ENCODE data around the gene CASS4. TPM values are rescaled to one million over a fixed set of nuclear protein-coding genes. Genes with fewer than 3 reads are reported as not detected.

The CASS4 gene
- total and polyA plus RNA-seq, 7 experiments from 2014 or later, result 6.8 to 16.9 (median 11.5) TPM

DNA sequence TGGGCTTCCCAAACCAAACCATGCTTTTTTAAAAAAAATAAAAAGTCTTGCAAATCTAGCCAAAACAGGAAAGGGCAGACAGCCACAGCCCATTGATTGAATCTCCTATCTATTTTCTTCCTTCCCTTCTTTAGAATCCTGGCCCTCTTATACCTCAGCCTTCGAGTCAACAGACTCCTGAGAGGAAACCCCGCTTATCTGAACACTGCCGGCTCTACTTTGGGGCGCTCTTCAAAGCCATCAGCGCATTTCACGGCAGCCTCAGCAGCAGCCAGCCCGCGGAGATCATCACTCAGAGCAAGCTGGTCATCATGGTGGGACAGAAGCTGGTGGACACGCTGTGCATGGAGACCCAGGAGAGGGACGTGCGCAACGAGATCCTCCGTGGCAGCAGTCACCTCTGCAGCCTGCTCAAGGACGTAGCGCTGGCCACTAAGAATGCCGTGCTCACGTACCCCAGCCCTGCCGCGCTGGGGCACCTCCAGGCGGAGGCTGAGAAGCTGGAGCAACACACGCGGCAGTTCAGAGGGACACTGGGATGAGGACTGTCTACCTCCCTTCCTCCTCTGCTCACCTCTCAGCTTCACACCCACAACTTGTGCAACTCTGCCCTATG is 46.3 kb downstream of the CASS4 start:
- Mint-ChIP-seq H3K36me3 (peaks cover 3 to 45% (median 23%) of the 10 kb centered on the region in 5 donors), H3K4me3 (no peak overlapping the region), H3K4me1 (peaks cover 16 to 42% (median 23%) of the 10 kb centered on the region in 7 donors), H3K27me3 (no peaks in the 10 kb centered on the region), H3K27ac (peak overlapping the region in 3 of 9 donors; percentile 41 to 65 (median 48)), H3K9me3 (no peaks in the 10 kb centered on the region)
- Histone ChIP-seq H3K4me1 (ENCODE audit: control insufficient read depth in 2 of 2, insufficient read depth in 2 of 2, low read length in 2 of 2) (peaks cover 2 to 32% of the 10 kb centered on the region in 2 donors), H3K27me3 (ENCODE audit: control insufficient read depth in 2 of 2, insufficient read depth in 2 of 2, low read length in 2 of 2) (no peaks in the 10 kb centered on the region), H3K27ac (ENCODE audit: low read depth, low read length) (no peak overlapping the region), H3K9me3 (ENCODE audit: control insufficient read depth in 2 of 3, low read length in 3 of 3) (no peaks in the 10 kb centered on the region), H3K36me3 (ENCODE audit: control insufficient read depth in 2 of 3, insufficient read depth in 3 of 3, low read length in 3 of 3) (peaks cover 0 to 15% (median 5%) of the 10 kb centered on the region in 3 experiments), H3K4me3 (ENCODE audit: low read length) (no peak overlapping the region)
- DNase-seq, result no peak
- CTCF ChIA-PET, result no interaction called here
- POLR2A ChIA-PET, result no interaction called here
- ATAC-seq, result no peak
- intact Hi-C loops (cut with micrococcal nuclease), result no loop called here

DNA sequence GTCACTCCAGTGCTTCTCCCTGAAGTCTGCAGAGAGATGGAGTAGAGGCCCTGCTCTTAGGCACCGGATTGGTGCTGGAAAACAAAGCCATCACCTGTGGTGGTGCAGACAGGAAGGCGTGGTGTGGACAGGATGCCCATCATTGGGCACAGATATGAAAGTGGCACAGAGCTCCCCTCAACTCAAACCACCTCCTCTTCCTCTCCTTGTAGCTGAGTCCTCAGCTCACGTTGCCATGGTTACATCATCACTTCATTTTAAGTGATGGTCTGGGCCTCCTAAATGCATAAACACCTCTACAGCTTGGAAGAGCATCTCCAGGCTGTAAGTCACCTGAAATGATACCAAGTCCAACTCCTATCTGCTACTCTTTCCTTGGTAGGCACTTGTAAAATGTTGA is 48.4 kb downstream of the CASS4 start:
- Histone ChIP-seq H3K4me3 (ENCODE audit: low read length) (no peak overlapping the region), H3K4me1 (ENCODE audit: control insufficient read depth in 2 of 2, insufficient read depth in 2 of 2, low read length in 2 of 2) (peaks cover 9 to 38% of the 10 kb centered on the region in 2 donors), H3K9me3 (ENCODE audit: control insufficient read depth in 2 of 3, low read length in 3 of 3) (no peaks in the 10 kb centered on the region), H3K36me3 (ENCODE audit: control insufficient read depth in 2 of 3, insufficient read depth in 3 of 3, low read length in 3 of 3) (peaks cover 0 to 12% (median 5%) of the 10 kb centered on the region in 3 experiments), H3K27ac (ENCODE audit: low read depth, low read length) (peak overlapping the region; percentile 62), H3K27me3 (ENCODE audit: control insufficient read depth in 2 of 2, insufficient read depth in 2 of 2, low read length in 2 of 2) (no peaks in the 10 kb centered on the region)
- ChIA-PET POLR2A (interaction anchor here (1.0 to 1.5 kb wide), 2 partner anchors 34 to 39 kb away, joined by 3 to 4 read pairs; no protein-coding TSS in a partner anchor), CTCF (no interaction called here)
- intact Hi-C loops (cut with micrococcal nuclease), result loop anchor here in 1 of 2 donors (1.0 to 2.0 kb wide), 3 partner anchors 8 to 60 kb away; partner anchors contain the start of gene RTF2
- Mint-ChIP-seq H3K4me1 (peaks cover 19 to 47% (median 33%) of the 10 kb centered on the region in 7 donors), H3K27me3 (no peaks in the 10 kb centered on the region), H3K36me3 (peaks cover 3 to 28% (median 15%) of the 10 kb centered on the region in 5 donors), H3K9me3 (no peaks in the 10 kb centered on the region), H3K4me3 (peak overlapping the region in 2 of 10 donors; percentile 38 to 44), H3K27ac (peak overlapping the region; percentile 34 to 92 (median 85))
- DNase-seq, result peak in 6 of 9 donors; percentile 26 to 67 (median 56)
- ATAC-seq, result peak; percentile 94

DNA sequence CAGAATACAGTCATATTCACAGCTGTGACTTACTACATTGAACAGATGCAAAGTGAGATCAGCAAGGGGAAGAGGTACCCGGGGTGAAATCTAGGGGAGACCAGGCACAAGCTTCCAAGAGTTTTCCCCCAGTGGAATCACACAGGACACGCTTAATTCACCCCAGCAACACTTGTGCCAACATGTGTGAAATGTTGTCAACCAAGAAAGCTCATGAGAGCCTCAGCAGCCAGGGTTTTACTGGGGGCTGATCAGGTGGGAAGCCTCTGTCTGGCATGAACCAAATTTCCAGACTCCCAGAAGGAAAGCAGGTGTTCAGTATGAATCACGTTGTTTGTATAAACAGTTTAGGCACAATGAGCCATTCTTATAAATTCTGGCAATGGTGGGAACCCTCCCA is 49.5 kb downstream of the CASS4 start:
- POLR2A ChIA-PET, result interaction anchor here (1.5 kb wide), 1 partner anchor 40 kb away, joined by 4 read pairs; no protein-coding TSS in a partner anchor
- Mint-ChIP-seq H3K36me3 (peaks cover 3 to 23% (median 12%) of the 10 kb centered on the region in 5 donors), H3K9me3 (no peaks in the 10 kb centered on the region), H3K4me3 (no peak overlapping the region), H3K27me3 (no peaks in the 10 kb centered on the region), H3K27ac (peak overlapping the region in 6 of 9 donors; percentile 28 to 92 (median 72)), H3K4me1 (peaks cover 19 to 55% (median 33%) of the 10 kb centered on the region in 7 donors)
- DNase-seq, result no peak
- Histone ChIP-seq H3K4me3 (ENCODE audit: low read length) (no peak overlapping the region), H3K9me3 (ENCODE audit: control insufficient read depth in 2 of 3, low read length in 3 of 3) (no peaks in the 10 kb centered on the region), H3K36me3 (ENCODE audit: control insufficient read depth in 2 of 3, insufficient read depth in 3 of 3, low read length in 3 of 3) (peaks cover 0 to 12% (median 5%) of the 10 kb centered on the region in 3 experiments), H3K4me1 (ENCODE audit: control insufficient read depth in 2 of 2, insufficient read depth in 2 of 2, low read length in 2 of 2) (peaks cover 9 to 38% of the 10 kb centered on the region in 2 donors), H3K27me3 (ENCODE audit: control insufficient read depth in 2 of 2, insufficient read depth in 2 of 2, low read length in 2 of 2) (no peaks in the 10 kb centered on the region), H3K27ac (ENCODE audit: low read depth, low read length) (no peak overlapping the region)
- CTCF ChIA-PET, result interaction anchor here (0.7 kb wide), 1 partner anchor 12 kb away, joined by 3 read pairs; no protein-coding TSS in a partner anchor
- intact Hi-C loops (cut with micrococcal nuclease), result loop anchor here in 1 of 2 donors (2.0 kb wide), 2 partner anchors 21 to 61 kb away; no protein-coding TSS in a partner anchor
- no peak for ATAC-seq

DNA sequence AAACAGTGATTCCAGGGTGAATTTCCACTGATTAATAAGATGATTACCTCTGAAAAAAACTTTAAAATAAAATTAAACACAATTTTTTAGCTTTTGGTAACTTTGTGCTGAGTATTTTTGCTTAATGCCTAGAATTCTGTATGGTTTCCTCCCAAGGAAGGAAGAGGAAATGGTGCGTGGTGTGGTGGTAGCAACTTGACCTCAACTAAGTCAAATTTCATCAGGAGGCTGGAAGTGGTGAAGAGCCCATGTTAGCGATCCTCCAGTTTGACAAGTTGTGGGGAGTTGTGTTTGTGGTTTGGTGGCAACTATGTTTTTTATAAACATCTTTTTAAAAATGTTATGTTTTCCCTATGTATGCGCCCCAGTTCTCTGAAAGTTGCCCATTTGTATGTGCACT is 51.4 kb downstream of the CASS4 start:
- H3K36me3 ChIP-seq (ENCODE audit: control insufficient read depth in 2 of 3, insufficient read depth in 3 of 3, low read length in 3 of 3), result peaks cover 0 to 8% (median 4%) of the 10 kb centered on the region in 3 experiments
- no peak overlapping the region for H3K4me3 ChIP-seq (ENCODE audit: low read length)
- no peaks in the 10 kb centered on the region for H3K9me3 ChIP-seq (ENCODE audit: control insufficient read depth in 2 of 3, low read length in 3 of 3)
- H3K4me3 Mint-ChIP-seq, result peak overlapping the region in 1 of 10 donors; percentile 58
- H3K4me1 ChIP-seq (ENCODE audit: control insufficient read depth in 2 of 2, insufficient read depth in 2 of 2, low read length in 2 of 2), result peaks cover 13 to 38% of the 10 kb centered on the region in 2 donors
- intact Hi-C loops (cut with micrococcal nuclease), result loop anchor here in 1 of 2 donors (1.0 kb wide), 1 partner anchor 48 kb away; no protein-coding TSS in a partner anchor
- ChIA-PET CTCF (interaction anchor here (0.6 kb wide), 1 partner anchor 50 kb away, joined by 3 read pairs; no protein-coding TSS in a partner anchor), POLR2A (interaction anchor here (1.5 kb wide), 1 partner anchor 105 kb away, joined by 3 read pairs; the partner anchor contains the start of gene FAM210B)
- DNase-seq (no peak), ATAC-seq (no peak)
- no peak overlapping the region for H3K27ac ChIP-seq (ENCODE audit: low read depth, low read length)
- no peaks in the 10 kb centered on the region for H3K27me3 Mint-ChIP-seq
- H3K36me3 Mint-ChIP-seq, result peaks cover 3 to 14% (median 10%) of the 10 kb centered on the region in 5 donors
- peaks cover 0 to 1% (median 0%) of the 10 kb centered on the region in 11 donors for H3K9me3 Mint-ChIP-seq
- no peaks in the 10 kb centered on the region for H3K27me3 ChIP-seq (ENCODE audit: control insufficient read depth in 2 of 2, insufficient read depth in 2 of 2, low read length in 2 of 2)
- H3K27ac Mint-ChIP-seq, result peak overlapping the region in 7 of 9 donors; percentile 0 to 71 (median 18)
- peaks cover 21 to 59% (median 39%) of the 10 kb centered on the region in 7 donors for H3K4me1 Mint-ChIP-seq

DNA sequence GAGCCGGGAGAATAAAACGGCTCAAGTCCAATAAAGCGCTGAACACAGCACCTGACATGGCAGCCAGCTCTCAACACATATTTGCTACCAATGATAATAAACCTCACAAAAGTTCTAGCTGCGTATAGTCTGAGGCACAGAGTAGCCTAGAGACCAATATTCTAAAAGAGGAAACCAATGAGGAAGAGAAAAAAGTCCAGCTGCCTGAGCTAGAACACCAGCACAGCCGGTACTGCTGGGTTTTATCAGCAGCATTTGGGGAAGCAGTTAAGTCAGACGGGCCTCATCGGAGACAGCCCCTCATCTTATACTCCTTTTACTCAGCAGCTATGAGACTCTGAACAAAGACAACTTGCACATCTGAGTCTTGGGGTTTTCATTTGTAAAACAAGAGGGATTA is 53.9 kb downstream of the CASS4 start:
- Histone ChIP-seq H3K36me3 (ENCODE audit: control insufficient read depth in 2 of 3, insufficient read depth in 3 of 3, low read length in 3 of 3) (peaks cover 0 to 6% (median 0%) of the 10 kb centered on the region in 3 experiments), H3K27ac (ENCODE audit: low read depth, low read length) (no peak overlapping the region), H3K9me3 (ENCODE audit: control insufficient read depth in 2 of 3, low read length in 3 of 3) (no peaks in the 10 kb centered on the region), H3K4me3 (ENCODE audit: low read length) (no peak overlapping the region), H3K4me1 (ENCODE audit: control insufficient read depth in 2 of 2, insufficient read depth in 2 of 2, low read length in 2 of 2) (peaks cover 31 to 45% of the 10 kb centered on the region in 2 donors), H3K27me3 (ENCODE audit: control insufficient read depth in 2 of 2, insufficient read depth in 2 of 2, low read length in 2 of 2) (no peaks in the 10 kb centered on the region)
- H3K4me3 Mint-ChIP-seq, result no peak overlapping the region
- no peaks in the 10 kb centered on the region for H3K27me3 Mint-ChIP-seq
- ChIA-PET POLR2A (interaction anchor here (0.9 kb wide), 1 partner anchor 47 kb away, joined by 3 read pairs; no protein-coding TSS in a partner anchor), CTCF (interaction anchor here (0.6 kb wide), 1 partner anchor 1247 kb away, joined by 3 read pairs; no protein-coding TSS in a partner anchor)
- peaks cover 0 to 11% (median 5%) of the 10 kb centered on the region in 5 donors for H3K36me3 Mint-ChIP-seq
- ATAC-seq (no peak), DNase-seq (no peak)
- peaks cover 0 to 4% (median 0%) of the 10 kb centered on the region in 11 donors for H3K9me3 Mint-ChIP-seq
- intact Hi-C loops (cut with micrococcal nuclease), result loop anchor here (5.0 kb wide), 3 partner anchors 56 to 1246 kb away; partner anchors contain the start of genes FAM209A (in 1 of the 2) and PMEPA1 (in 1 of the 2)
- peaks cover 29 to 64% (median 52%) of the 10 kb centered on the region in 7 donors for H3K4me1 Mint-ChIP-seq
- peak overlapping the region in 3 of 9 donors; percentile 29 to 46 (median 43) for H3K27ac Mint-ChIP-seq

DNA sequence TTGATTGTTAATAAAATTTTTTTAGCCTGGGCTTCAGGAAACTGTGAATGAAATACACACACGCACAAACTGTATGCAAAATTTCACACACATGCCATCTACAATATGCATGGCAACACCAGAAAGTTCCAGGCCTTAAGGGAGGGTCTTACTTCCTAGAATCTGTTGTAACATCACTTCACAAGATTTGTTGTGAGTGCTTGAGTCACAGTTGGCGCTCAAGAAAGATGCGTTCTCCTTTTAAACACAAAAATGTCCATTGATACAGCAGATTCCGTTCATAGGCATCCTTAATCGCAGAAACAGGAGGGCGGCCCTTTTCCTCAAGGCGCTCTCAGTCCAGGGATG is 55.9 kb downstream of the CASS4 start:
- ChIA-PET POLR2A (interaction anchor here (0.7 to 2.8 kb wide), 10 partner anchors 28 to 109 kb away, joined by 3 to 26 read pairs (median 6); partner anchors contain the start of genes AURKA, CASS4, CSTF1 and FAM210B), CTCF (no interaction called here)
- intact Hi-C loops (cut with micrococcal nuclease), result loop anchor here (1.0 to 5.0 kb wide), 12 partner anchors 8 to 1921 kb away; partner anchors contain the start of genes AURKA (in 2 of the 2), CASS4 (in 2 of the 2), CSTF1 (in 2 of the 2) and FAM209A (in 1 of the 2)
- peaks cover 0 to 10% (median 7%) of the 10 kb centered on the region in 5 donors for H3K36me3 Mint-ChIP-seq
- H3K4me3 Mint-ChIP-seq, result peak overlapping the region; percentile 94 to 100 (median 100)
- Histone ChIP-seq H3K36me3 (ENCODE audit: control insufficient read depth in 2 of 3, insufficient read depth in 3 of 3, low read length in 3 of 3) (peaks cover 0 to 8% (median 0%) of the 10 kb centered on the region in 3 experiments), H3K27me3 (ENCODE audit: control insufficient read depth in 2 of 2, insufficient read depth in 2 of 2, low read length in 2 of 2) (no peaks in the 10 kb centered on the region), H3K4me3 (ENCODE audit: low read length) (peak overlapping the region; percentile 74), H3K9me3 (ENCODE audit: control insufficient read depth in 2 of 3, low read length in 3 of 3) (no peaks in the 10 kb centered on the region), H3K27ac (ENCODE audit: low read depth, low read length) (peak overlapping the region; percentile 88), H3K4me1 (ENCODE audit: control insufficient read depth in 2 of 2, insufficient read depth in 2 of 2, low read length in 2 of 2) (peaks cover 31 to 36% of the 10 kb centered on the region in 2 donors)
- DNase-seq (no peak), ATAC-seq (peak; percentile 1)
- peaks cover 0 to 4% (median 0%) of the 10 kb centered on the region in 11 donors for H3K9me3 Mint-ChIP-seq
- H3K27ac Mint-ChIP-seq, result peak overlapping the region; percentile 95 to 100 (median 99)
- H3K27me3 Mint-ChIP-seq, result no peaks in the 10 kb centered on the region
- peaks cover 32 to 59% (median 52%) of the 10 kb centered on the region in 7 donors for H3K4me1 Mint-ChIP-seq
